K562 (cell line): ENCODE results near the gene SPDYE3. TPM values are rescaled to one million over a fixed set of nuclear protein-coding genes. Genes with fewer than 3 reads are reported as not detected.

Source experiments
- ATAC-seq: fragments of 200-7000 bp; cut with Tn5 transposase; 3 replicates; pipeline ENCODE4 v1.9.1; 2020; ENCODE audit warnings: moderate library complexity
- BruUV-seq: library from RNA; stranded (reverse); fragments of 400-500 nt; replicated peaks from 2 replicates; lab custom pipeline; 2021; lab: Mats Ljungman, UMichigan
- CTCF ChIA-PET: fragments of 300-600 bp; formaldehyde crosslinking; extraction: SDS; loops from one replicate; lab custom pipeline; 2021; ENCODE audit warnings: low intra/inter-chr PET ratio; lab: Yijun Ruan, JAX
- POLR2A ChIA-PET: fragments of 300-600, 350-650 bp; sonication (Branson Sonifier 250); formaldehyde crosslinking; extraction: SDS; loops from one replicate; lab custom pipeline; 2021; ENCODE audit warnings: antibody characterized with exemption, inconsistent platforms; lab: Yijun Ruan, JAX
- DNase-seq, 4 experiments: peaks; one replicate each; pipeline versions ENCODE4 v3.0.0 to v3.0.0-alpha.2; 2011 to 2018; ENCODE audit warnings: low spot score in 3 of 4, mixed read lengths in 3 of 4; ENCODE audit errors: extremely low read depth in 1 of 4
- FAIRE-seq: peaks from 2 replicates; lab custom pipeline; 2011; peaks lifted over from hg19 to GRCh38; lab: Jason Lieb, UNC
- H2AFZ ChIP-seq: 2 replicates; pipeline ENCODE4 v1.6.0; 2011; ENCODE audit warnings: low read depth, low read length, control low read depth, inconsistent platforms
- H3K27ac ChIP-seq: fragments of 200-600 bp; 3 replicates; pipeline ENCODE4 v1.8.0; 2011; ENCODE audit warnings: low read depth, mild to moderate bottlenecking, control low read depth, inconsistent platforms, low read length, moderate library complexity, mixed read lengths; ENCODE audit errors: extremely low read depth
- H3K27me3 ChIP-seq, 2 experiments: fragments of 300-600 bp in 1 of 2; 2 replicates in 1 of 2; 3 replicates in 1 of 2; pipeline versions ENCODE4 v1.6.0 to v1.8.0; 2011; ENCODE audit warnings: inconsistent platforms in 2 of 2, low read length in 2 of 2, mild to moderate bottlenecking in 1 of 2, mixed read lengths in 1 of 2, moderate library complexity in 1 of 2; ENCODE audit not compliant: control insufficient read depth in 2 of 2, insufficient read depth in 2 of 2
- H3K36me3 ChIP-seq: fragments of 300-600 bp; 3 replicates; pipeline ENCODE4 v1.8.0; 2011; ENCODE audit warnings: mild to moderate bottlenecking, low read length, inconsistent platforms; ENCODE audit not compliant: control insufficient read depth, insufficient read depth
- H3K4me1 ChIP-seq, 2 experiments: fragments of 200-600 bp in 1 of 2; replicated peaks in 1 of 2; 2 replicates in 1 of 2; 3 replicates in 1 of 2; pipeline versions ENCODE4 v1.5.1 to v1.8.0; 2011; ENCODE audit warnings: inconsistent platforms in 2 of 2, low read length in 2 of 2, mild to moderate bottlenecking in 1 of 2, mixed read lengths in 1 of 2, moderate library complexity in 1 of 2; ENCODE audit not compliant: control insufficient read depth in 2 of 2, insufficient read depth in 2 of 2
- H3K4me2 ChIP-seq: 2 replicates; pipeline ENCODE4 v1.6.1; 2011; ENCODE audit warnings: low read length, control low read depth, inconsistent platforms, mixed read lengths; ENCODE audit not compliant: insufficient read depth
- H3K4me3 ChIP-seq: fragments of 200-600 bp; sonication (generic), shearing (Covaris generic); 2 replicates; pipeline ENCODE4 v1.5.1; 2016; ENCODE audit warnings: control low read depth, inconsistent platforms
- H3K79me2 ChIP-seq: fragments of 200-600 bp; 3 replicates; pipeline ENCODE4 v1.8.0; 2011; ENCODE audit warnings: low read length, inconsistent platforms; ENCODE audit not compliant: control insufficient read depth, insufficient read depth
- H3K9ac ChIP-seq, 2 experiments: 2 replicates each; pipeline versions ENCODE4 v1.6.0 to v1.6.1; 2011; ENCODE audit warnings: low read depth in 2 of 2, low read length in 2 of 2, control low read depth in 1 of 2, inconsistent platforms in 1 of 2, mild to moderate bottlenecking in 1 of 2, mixed read lengths in 1 of 2; ENCODE audit not compliant: insufficient read depth in 1 of 2
- H3K9me1 ChIP-seq: one replicate; pipeline ENCODE4 v1.6.0; 2011; ENCODE audit warnings: inconsistent platforms, mild to moderate bottlenecking, low read length, moderate library complexity; ENCODE audit not compliant: control insufficient read depth, insufficient read depth
- H3K9me3 ChIP-seq: replicated peaks from 2 replicates; pipeline ENCODE4 v1.5.1; 2011; ENCODE audit warnings: low read depth, low read length, inconsistent platforms; ENCODE audit not compliant: control insufficient read depth, insufficient read depth
- H4K20me1 ChIP-seq: replicated peaks from 2 replicates; pipeline ENCODE4 v1.6.1; 2011; ENCODE audit warnings: low read length, inconsistent platforms, mixed read lengths; ENCODE audit not compliant: control insufficient read depth, insufficient read depth
- DNMT1 ChIP-seq: fragments of 450-650 bp; IDR thresholded peaks from 2 replicates; pipeline ENCODE4 v1.6.1; 2016; ENCODE audit warnings: antibody characterized with exemption, mild to moderate bottlenecking
- HMG20B ChIP-seq: fragments of 250-450 bp; sonication (Bioruptor Pico); IDR thresholded peaks from 2 replicates; pipeline ENCODE4 v1.5.0; 2021; ENCODE audit warnings: mild to moderate bottlenecking
- POLR2A ChIP-seq: fragments of 450-650 bp; conservative IDR thresholded peaks from 2 replicates; pipeline ENCODE4 v1.6.1; 2016
- SUPT5H ChIP-seq: fragments of 450-650 bp; IDR thresholded peaks from 2 replicates; pipeline ENCODE4 v1.6.1; 2016
- TAF9B ChIP-seq: fragments of 450-650 bp; IDR thresholded peaks from 2 replicates; pipeline ENCODE4 v1.6.1; 2018; ENCODE audit warnings: mild to moderate bottlenecking; ENCODE audit not compliant: partially characterized antibody
- ZNF644 ChIP-seq: fragments of 200-800 bp; sonication (Bioruptor generic); IDR thresholded peaks from 2 replicates; pipeline ENCODE4 v1.6.1; 2016; ENCODE audit warnings: low read depth, missing genetic modification characterization, missing compliant biosample characterization
- WGBS: fragments of 100-300 bp; shearing (Covaris generic); methylation state at CpG from one replicate; pipeline ENCODE4 v1.1.6; 2016; ENCODE audit warnings: low coverage, mixed read lengths; ENCODE audit not compliant: insufficient coverage; ENCODE audit errors: missing lambda C conversion rate; 5-methylcytosine and 5-hydroxymethylcytosine counted together
- in situ Hi-C: fragments of 300-500 bp; cut with MboI; formaldehyde crosslinking; loops from 4 replicates; pipeline ENCODE4 v1.15.0; 2018; ENCODE audit warnings: inconsistent platforms, mixed read lengths
- intact Hi-C: fragments of 100-400 bp; cut with micrococcal nuclease; formaldehyde crosslinking; loops from 2 replicates; pipeline ENCODE4 v1.14.2; 2022
- polyA plus RNA-seq, 8 experiments: library from polyadenylated mRNA; depleted of rRNA in 4 of 8; stranded (reverse) in 5 of 8; unstranded in 3 of 8; fragments of >200 nt; fragmentation: Nextera tagmentation in 2 of 8; fragmentation: Illumina TruSeq in 1 of 8; extraction: Ambion mirVana in 2 of 8; extraction: Trizol in 1 of 8; gene quantifications; 2 replicates each; pipeline versions ENCODE4 v1.2.1 to v1.2.3, GENCODE V29; 2011 to 2014; ENCODE audit warnings: inconsistent platforms in 1 of 8, missing spikeins in 1 of 8
- total RNA-seq, 7 experiments: library from RNA; depleted of rRNA in 6 of 7; stranded (reverse); fragments of >200 nt in 6 of 7; fragmentation: Illumina TruSeq in 2 of 7; extraction: Trizol in 2 of 7; gene quantifications; 2 replicates each; pipeline versions ENCODE4 v1.2.1 to v1.2.3, GENCODE V29; 2011 to 2021; ENCODE audit warnings: low replicate concordance in 1 of 7

Gene SPDYE3
- total and polyA plus RNA-seq, 9 of the 15 experiments (the other 6 are each of a cell fraction or from before 2014, with no cell fraction given), result 0.04 to 3.3 (median 1.2) TPM; not detected in 6

DNA sequence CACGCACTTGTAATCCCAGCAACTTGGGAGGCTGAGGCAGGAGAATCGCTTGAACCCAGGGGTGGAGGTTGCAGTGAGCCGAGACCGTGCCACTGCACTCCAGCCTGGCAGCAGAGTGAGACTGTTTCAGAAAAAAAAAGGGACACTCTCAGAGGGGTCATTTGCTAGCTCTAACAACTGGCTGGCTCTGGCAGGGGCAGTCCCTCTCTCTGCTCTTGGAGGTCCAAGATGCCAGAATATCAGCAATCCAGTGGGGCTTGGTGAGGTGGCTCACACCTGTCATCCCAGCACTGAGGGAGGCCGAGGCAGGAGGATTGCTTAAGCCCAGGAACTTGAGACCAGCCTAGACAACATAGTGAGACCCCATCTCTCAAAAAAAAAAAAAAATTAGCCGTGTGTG lies 63.2 kb downstream of the SPDYE3 start:
- in situ Hi-C loops, result no loop called here
- Histone ChIP-seq H3K36me3 (peaks cover 11% of the 10 kb centered on the region; the same call in 1 of the 3 replicates), H3K9ac (no peak overlapping the region), H3K4me3 (no peak overlapping the region), H2AFZ (no peak overlapping the region), H3K9me1 (no peaks in the 10 kb centered on the region), H3K27me3 (no peaks in the 10 kb centered on the region), H3K4me2 (no peak overlapping the region), H3K27ac (no peak overlapping the region), H3K9me3 (no peaks in the 10 kb centered on the region), H3K4me1 (peaks cover 4 to 47% of the 10 kb centered on the region in 2 experiments; a peak in 4 of 5 replicates), H4K20me1 (no peaks in the 10 kb centered on the region), H3K79me2 (no peaks in the 10 kb centered on the region)
- intact Hi-C loops, result loop anchor here (5.0 kb wide), 1 partner anchor 37 kb away; no protein-coding TSS in a partner anchor
- ATAC-seq (no peak), DNase-seq (no peak), FAIRE-seq (no peak)
- BruUV-seq, result no TSS peak
- TF ChIP-seq TAF9B, result no peak
- no peak for TF ChIP-seq HMG20B (CRISPR knock-in tag)
- TF ChIP-seq SUPT5H, result 0 out of 2 replicates have a peak, but pooled peaks have one; percentile 7
- 0 out of 2 replicates have a peak, but pooled peaks have one; percentile 3 for TF ChIP-seq POLR2A
- TF ChIP-seq DNMT1, result no peak
- no peak for TF ChIP-seq ZNF644 (tag)
- ChIA-PET POLR2A (interaction anchor here (0.5 to 0.6 kb wide), 3 partner anchors 12 to 755 kb away, joined by 3 read pairs; no protein-coding TSS in a partner anchor), CTCF (no interaction called here)
- WGBS, result 59% methylated on average over 6 of the region's 6 CpGs
